Measurements from ENCODE around the gene NXPH3.

The NXPH3 gene

DNA sequence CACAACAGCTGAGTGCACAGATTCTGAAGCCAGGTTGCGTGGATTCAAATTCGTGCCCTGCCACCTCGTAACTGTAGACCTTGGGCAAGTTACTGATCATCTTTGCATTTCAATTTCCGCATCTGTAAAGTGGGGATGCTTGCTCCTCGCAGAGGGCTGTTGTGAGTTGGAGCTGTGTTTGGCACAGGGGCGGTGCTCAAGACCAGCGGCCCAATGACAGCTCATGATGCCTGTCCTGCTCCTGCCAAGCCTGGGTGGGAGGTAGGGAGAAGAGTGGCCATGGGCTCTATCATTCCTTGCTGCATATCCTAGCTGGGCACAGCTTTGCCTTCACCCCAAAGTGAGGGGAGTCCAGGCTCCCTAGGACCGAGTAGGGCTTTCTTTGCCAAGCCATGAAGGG, 12.6 kb downstream of the NXPH3 start:
- no peak for TF ChIP-seq GATA3 (IDR thresholded peaks at IDR 0.05; ENCODE audit: low read depth, low read length)
- TF ChIP-seq GATA2 (IDR thresholded peaks at IDR 0.05; ENCODE audit: low read depth, low read length) = no peak

GRCh38 chr17:49588726-49589576, 13.3 kb downstream of the NXPH3 start:
- TF ChIP-seq GATA2 (IDR thresholded peaks at IDR 0.05; ENCODE audit: low read depth, low read length) = no peak
- no peak for TF ChIP-seq GATA3 (IDR thresholded peaks at IDR 0.05; ENCODE audit: low read depth, low read length)

DNA sequence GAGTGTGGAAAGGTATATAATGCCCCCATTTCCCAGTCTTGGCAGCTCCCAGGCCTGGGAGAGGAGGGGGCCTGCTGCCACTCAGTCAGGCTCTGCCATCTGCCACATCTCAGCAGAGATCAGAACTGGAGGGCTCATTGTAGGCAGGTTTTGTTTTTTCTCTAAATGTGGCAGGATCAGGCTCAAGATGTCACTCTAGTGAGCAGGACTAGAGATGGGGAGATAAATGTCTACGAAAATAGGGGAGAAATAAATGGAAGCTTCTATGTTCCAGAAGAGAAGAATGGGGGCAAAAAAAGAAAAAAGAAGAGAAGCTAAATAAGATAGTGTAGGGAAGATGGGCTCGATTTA, 13.9 kb downstream of the NXPH3 start:
- no peak for TF ChIP-seq GATA3 (IDR thresholded peaks at IDR 0.05; ENCODE audit: low read depth, low read length)
- peak; percentile 81 for TF ChIP-seq GATA2 (IDR thresholded peaks at IDR 0.05; ENCODE audit: low read depth, low read length)

- no peak for TF ChIP-seq GATA3 (IDR thresholded peaks at IDR 0.05; ENCODE audit: low read depth, low read length)
- TF ChIP-seq GATA2 (IDR thresholded peaks at IDR 0.05; ENCODE audit: low read depth, low read length) = no peak
Observed at GRCh38 chr17:49590874-49591273, 15.2 kb downstream of the NXPH3 start.

- no peak for TF ChIP-seq GATA2 (IDR thresholded peaks at IDR 0.05; ENCODE audit: low read depth, low read length)
- TF ChIP-seq GATA3 (IDR thresholded peaks at IDR 0.05; ENCODE audit: low read depth, low read length) = no peak
Observed at GRCh38 chr17:49592263-49592662, 16.6 kb downstream of the NXPH3 start.

- no peak for TF ChIP-seq GATA3 (IDR thresholded peaks at IDR 0.05; ENCODE audit: low read depth, low read length)
- TF ChIP-seq GATA2 (IDR thresholded peaks at IDR 0.05; ENCODE audit: low read depth, low read length) = no peak
Observed at GRCh38 chr17:49595328-49595727, 19.7 kb downstream of the NXPH3 start.

DNA sequence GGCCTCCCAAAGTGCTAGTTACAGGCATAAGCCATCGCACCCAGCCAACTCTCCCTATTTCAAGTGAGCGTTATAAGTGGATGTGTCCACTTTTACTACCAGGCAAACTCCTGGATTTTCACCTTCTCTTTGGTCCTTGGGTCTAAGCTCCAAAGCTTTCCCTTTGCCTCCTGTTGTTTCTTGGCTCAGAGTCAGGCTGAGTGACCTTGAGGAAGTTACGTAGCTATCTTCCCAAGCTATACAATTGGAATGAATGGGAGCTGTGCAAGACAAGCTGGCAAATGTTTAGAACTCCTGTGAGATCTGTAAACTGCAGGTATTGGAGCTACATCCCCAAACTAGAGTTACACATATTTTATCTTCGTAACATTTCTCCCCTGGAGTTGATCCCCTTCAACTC, 20.3 kb downstream of the NXPH3 start:
- TF ChIP-seq GATA2 (IDR thresholded peaks at IDR 0.05; ENCODE audit: low read depth, low read length) = no peak
- no peak for TF ChIP-seq GATA3 (IDR thresholded peaks at IDR 0.05; ENCODE audit: low read depth, low read length)

DNA sequence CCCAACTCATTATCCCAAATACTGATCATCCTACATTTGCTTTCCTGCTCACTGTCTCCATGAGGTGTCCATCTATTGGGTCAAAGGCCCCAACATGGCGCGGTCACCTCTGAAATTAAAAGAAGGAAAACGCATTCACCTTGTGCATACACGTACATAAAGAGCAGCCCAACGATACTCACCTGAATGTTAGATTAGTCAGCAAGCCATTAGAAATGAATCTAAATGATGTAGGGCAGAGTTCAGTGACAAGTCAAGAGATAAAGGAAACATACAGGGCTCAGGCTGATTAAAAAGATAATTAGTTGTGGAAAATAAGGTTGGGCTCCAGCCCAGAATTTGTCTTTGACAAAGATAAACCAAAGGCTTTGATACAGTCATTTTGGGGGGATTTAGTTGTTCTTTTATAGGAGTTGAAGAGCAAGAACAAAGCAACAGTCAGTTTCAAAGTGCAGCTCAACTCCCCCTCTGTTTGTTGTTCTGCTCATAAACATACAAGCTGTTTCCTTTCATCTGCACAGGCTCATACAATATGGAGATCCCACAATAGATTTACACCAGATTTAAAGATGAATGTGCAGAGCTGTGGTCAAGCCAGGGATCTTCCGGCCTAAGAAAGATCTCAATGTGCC, 21.1 kb downstream of the NXPH3 start:
- TF ChIP-seq GATA3 (IDR thresholded peaks at IDR 0.05; ENCODE audit: low read depth, low read length) (0 out of 2 replicates have a peak, but pooled peaks have one; percentile 17), GATA2 (IDR thresholded peaks at IDR 0.05; ENCODE audit: low read depth, low read length) (no peak)

DNA sequence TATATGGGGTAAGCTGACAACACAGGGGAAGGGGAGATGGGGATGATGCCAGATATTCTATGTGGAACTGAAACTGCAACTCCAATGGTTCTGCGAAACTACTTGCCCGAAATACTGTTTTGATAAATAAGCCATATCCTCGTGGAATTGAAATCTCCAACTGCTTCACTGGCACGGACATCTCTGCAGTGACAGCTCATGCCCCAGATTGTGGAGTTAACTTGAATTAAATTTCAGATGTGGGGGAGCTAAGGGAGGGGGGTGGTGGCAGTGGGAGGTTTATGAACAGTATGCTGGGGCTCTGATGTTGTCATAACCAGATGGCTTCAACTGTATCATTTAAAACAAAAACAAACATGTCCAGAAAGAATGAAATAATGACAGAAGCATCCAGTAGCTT, 21.8 kb downstream of the NXPH3 start:
- TF ChIP-seq GATA2 (IDR thresholded peaks at IDR 0.05; ENCODE audit: low read depth, low read length) (no peak), GATA3 (IDR thresholded peaks at IDR 0.05; ENCODE audit: low read depth, low read length) (no peak)

DNA sequence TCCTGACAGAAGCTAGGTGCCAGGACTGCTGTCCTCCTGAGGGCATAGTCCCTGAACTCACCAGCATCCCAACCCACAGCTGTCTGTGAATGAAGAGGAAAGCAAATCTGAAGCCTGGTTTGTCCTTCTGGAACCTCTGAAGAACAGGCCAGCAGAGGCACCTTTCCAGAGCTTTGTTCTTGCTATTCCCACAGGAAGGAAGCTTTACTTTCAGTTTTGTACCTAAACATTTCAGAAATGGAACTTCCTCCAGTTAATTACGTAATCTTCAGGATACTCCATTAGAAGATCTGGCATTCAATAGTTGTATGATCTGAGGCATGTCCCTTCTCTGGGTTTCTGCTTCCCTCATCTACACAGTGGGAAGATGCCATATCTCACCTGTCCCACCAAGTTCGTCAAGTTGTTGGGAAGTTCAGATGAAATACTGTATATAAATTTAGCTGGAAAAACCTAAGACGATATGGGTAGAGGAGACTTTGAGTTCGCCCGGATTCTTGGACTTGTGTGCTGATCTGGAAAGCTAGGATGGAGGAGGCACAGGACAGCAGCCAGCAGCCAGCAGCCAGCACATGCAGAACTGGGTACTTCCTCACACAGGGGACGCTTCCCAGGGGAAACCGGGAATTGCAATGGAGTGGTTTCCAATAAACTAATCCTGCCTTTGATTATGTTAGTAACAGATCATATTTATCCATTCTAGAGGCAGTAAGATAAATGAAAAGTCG, 22.4 kb downstream of the NXPH3 start:
- TF ChIP-seq GATA3 (IDR thresholded peaks at IDR 0.05; ENCODE audit: low read depth, low read length) (no peak), GATA2 (IDR thresholded peaks at IDR 0.05; ENCODE audit: low read depth, low read length) (no peak)

DNA sequence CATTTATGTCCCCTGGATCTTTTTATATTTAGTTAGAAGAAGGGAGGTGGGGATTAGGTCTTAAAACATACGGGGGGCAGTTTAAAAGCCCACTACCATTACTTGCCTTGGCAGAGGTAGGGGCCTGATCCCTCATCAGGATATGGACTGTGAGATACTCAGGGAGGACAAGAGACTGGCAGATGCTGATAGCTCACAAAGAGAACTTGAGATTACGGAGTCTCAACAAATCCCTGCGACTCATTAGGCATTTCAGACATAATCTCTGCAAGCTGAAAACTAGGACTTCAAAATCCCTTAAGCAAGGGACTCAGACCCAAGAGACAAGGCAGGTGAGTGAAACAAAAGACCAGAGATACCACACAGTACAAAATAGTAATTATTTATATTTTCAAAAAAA, 23.2 kb downstream of the NXPH3 start:
- TF ChIP-seq GATA3 (IDR thresholded peaks at IDR 0.05; ENCODE audit: low read depth, low read length) (no peak), GATA2 (IDR thresholded peaks at IDR 0.05; ENCODE audit: low read depth, low read length) (no peak)

DNA sequence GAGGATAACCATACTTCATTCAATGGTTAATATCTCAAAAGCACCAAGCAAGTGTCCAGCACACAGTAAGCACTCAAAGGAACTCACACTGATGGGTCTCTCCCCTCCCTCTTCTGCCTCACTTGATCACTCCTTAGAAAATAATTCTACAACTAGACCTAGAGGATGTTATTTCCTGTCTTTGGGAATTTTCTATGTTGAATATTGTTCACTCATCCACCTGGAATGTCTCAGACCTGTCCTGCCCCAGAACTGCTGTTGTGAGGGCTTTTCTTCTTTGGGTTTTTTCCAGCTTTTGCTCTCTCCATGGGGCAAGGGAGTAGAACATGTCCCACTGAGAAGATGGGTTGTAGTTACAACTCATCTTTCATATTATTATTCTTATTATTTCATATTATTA, 25.3 kb downstream of the NXPH3 start:
- TF ChIP-seq GATA2 (IDR thresholded peaks at IDR 0.05; ENCODE audit: low read depth, low read length) (no peak), GATA3 (IDR thresholded peaks at IDR 0.05; ENCODE audit: low read depth, low read length) (no peak)

- TF ChIP-seq GATA2 (IDR thresholded peaks at IDR 0.05; ENCODE audit: low read depth, low read length) (no peak), GATA3 (IDR thresholded peaks at IDR 0.05; ENCODE audit: low read depth, low read length) (no peak)
Observed at GRCh38 chr17:49602783-49603182, 27.1 kb downstream of the NXPH3 start.

GRCh38 chr17:49603238-49603637, 27.6 kb downstream of the NXPH3 start:
- no peak for TF ChIP-seq GATA2 (IDR thresholded peaks at IDR 0.05; ENCODE audit: low read depth, low read length)
- no peak for TF ChIP-seq GATA3 (IDR thresholded peaks at IDR 0.05; ENCODE audit: low read depth, low read length)

Measured in SH-SY5Y (cell line).